HG03469 (cell line): ENCODE results near the gene OR13A1.
"Not testable (repeated sequence)": the region's sequence is repeated elsewhere in the genome, so short reads cannot be mapped to it uniquely, and the experiment has no call there.

ENCODE experiments used
- ATAC-seq: cut with Tn5 transposase; IDR thresholded peaks from one replicate; pipeline ENCODE4 v1.9.1; 2021; ENCODE audit warnings: mild to moderate bottlenecking, moderate library complexity, moderate number of reproducible peaks; ENCODE audit not compliant: unreplicated experiment

OR13A1 gene, protein sequence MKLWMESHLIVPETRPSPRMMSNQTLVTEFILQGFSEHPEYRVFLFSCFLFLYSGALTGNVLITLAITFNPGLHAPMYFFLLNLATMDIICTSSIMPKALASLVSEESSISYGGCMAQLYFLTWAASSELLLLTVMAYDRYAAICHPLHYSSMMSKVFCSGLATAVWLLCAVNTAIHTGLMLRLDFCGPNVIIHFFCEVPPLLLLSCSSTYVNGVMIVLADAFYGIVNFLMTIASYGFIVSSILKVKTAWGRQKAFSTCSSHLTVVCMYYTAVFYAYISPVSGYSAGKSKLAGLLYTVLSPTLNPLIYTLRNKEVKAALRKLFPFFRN

DNA sequence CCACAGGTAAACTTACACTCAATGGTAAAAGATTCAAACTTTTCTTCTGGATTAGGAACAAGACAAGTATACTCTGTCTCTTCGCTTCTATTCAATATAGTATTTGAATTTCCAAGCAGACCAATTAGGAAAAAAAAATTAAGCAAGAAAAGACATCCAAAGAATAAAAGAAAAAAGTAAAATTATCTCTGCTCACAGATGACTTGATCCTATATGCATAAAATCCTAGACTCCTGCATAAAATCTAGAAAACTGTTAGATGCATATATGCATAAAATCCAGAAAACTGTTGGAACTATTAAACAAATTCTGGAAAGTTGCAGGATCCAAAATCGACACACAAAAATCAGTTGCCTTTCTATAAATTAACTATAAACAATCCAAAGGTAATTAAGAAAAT, at the start of gene OR13A1:
Gene OR13A1 (minus strand): TSS at position 101 of the 400 bp plus-strand sequence. CDS start 11,186 bp downstream, outside the sequence.
- no peak for ATAC-seq

DNA sequence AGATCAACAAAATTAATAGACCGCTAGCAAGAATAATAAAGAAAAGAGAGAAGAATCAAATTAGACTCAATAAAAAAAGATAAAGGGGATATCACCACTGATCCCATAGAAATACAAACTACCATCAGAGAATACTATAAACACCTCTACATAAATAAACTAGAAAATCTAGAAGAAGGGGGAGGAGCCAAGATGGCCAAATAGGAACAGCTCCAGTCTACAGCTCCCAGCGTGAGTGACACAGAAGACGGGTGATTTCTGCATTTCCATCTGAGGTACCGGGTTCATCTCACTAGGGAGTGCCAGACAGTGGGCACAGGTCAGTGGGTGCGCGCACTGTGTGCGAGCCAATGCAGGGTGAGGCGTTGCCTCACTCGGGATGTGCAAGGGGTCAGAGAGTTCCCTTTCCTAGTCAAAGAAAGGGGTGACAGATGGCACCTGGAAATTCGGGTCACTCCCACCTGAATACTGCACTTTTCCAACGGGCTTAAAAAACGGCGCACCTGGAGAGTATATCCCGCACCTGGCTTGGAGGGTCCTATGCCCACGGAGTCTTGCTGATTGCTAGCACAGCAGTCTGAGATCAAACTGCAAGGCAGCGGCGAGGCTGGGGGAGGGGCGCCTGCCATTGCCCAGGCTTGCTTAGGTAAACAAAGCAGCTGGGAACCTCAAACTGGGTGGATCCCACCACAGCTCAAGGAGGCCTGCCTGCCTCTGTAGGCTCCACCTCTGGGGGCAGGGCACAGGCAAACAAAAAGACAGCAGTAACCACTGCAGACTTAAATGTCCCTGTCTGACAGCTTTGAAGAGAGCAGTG, 46.8 kb upstream of the OR13A1 start:
- ATAC-seq = not testable (repeated sequence)

DNA sequence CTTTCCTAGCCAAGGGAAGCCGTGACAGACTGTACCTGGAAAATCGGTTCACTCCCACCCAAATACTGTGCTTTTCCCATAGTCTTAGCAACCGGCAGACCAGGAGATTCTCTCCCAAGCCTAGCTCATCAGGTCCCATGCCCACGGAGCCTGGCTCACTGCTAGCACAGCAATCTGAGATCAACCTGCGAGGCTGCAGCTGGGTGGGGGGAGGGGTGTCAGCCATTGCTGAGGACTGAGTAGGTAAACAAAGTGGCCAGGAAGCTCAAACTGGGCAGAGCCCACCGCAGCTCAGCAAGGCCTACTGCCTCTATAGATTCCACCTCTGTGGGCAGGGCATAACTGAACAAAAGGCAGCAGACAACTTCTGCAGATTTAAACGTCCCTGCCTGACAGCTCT, 43.6 kb upstream of the OR13A1 start:
- ATAC-seq = not testable (repeated sequence)

DNA sequence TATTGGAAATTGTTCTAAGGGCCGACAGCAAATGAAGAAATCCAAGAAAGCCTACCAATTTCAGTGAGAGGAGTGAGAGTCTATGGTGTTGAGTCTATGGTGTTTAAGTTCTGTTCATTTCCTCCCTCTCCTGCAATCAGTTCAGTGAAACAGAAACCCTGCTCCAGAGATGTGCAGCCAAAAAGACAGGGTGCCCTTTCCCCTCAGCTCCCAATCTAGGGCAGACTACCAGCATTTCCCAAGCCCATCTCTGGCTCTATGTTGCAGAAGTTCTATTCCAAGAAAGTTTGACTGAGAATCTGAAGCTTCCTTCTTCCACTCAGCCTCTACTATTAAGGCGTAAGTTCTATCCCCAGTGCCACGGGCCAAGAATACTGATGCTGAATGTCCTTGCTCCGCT, 40.1 kb upstream of the OR13A1 start:
- ATAC-seq = no peak

DNA sequence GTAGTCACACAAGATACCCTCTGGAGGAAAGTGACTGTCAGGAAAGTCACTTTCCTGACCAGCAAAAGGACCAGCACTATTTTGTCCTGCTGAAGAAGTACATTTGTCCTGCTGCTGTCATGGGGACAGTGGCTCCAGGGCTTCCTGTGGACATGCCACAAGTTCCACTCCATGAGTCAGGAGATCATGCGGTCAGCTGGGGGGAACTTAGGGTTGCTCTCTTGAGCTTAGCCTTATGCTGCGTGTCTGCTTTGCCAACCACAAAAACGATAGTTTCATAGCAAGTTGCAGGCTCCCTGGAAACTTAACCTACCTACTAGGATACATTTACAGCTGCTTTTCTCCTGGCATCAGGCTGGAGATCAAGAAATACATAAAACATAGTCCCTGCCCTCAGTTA, 38.9 kb upstream of the OR13A1 start:
- ATAC-seq = no peak

DNA sequence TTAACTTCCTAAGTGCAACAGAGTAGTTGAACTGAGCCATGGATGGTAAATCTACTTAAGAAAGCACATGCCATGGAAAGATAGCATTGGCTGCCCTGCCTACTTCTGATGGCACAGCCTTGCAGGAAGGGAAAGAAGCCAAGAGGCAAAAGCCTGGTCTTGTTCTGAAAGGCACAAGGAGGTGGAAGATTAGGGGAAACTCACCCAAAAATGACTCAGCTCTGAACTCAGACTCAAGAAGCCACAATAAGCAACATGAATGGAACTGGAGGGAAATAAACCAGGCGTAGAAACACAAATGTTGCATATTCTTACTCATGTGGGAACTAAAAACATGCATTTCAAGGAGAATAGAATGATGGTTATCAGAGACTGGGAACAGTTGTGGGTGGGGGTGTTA, 37.8 kb upstream of the OR13A1 start:
- ATAC-seq = peak; percentile 40

DNA sequence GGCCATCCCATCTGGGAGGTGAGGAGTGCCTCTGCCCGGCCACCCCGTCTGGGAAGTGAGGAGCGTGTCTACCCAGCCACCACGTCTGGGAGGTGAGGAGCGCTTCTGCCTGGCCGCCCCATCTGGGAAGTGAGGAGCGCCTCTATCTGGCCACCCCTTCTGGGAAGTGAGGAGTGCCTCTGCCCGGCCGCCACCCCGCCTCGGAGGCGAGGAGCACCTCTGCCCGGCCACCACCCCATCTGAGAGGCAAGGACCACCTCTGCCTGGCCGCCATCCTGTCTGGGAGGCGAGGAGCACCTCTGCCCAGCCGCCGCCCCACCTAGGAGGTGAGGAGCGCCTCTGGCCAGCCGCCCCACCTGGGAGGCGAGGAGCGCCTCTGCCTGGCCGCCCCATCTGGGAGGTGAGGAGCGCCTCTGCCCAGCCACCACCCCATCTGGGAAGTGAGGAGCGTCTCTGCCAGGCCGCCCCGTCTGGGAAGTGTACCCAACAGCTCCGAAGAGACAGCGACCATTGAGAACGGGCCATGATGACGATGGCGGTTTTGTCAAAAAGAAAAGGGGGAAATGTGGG, 32.9 kb upstream of the OR13A1 start:
- not testable (repeated sequence) for ATAC-seq

DNA sequence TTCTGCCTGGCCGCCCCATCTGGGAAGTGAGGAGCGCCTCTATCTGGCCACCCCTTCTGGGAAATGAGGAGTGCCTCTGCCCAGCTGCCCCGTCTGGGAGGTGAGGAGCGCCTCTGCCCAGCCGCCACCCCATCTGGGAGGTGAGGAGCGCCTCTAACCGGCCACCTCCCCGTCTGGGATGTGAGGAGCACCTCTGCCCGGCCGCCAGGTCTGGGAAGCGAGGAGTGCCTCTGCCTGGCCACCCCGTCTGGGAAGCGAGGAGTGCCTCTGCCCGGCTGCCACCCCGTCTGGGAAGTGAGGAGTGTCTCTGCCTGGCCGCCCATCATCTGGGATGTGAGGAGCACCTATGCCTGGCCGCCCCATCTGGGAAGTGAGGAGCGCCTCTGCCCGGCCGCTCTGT, 32.1 kb upstream of the OR13A1 start:
- ATAC-seq = not testable (repeated sequence)

DNA sequence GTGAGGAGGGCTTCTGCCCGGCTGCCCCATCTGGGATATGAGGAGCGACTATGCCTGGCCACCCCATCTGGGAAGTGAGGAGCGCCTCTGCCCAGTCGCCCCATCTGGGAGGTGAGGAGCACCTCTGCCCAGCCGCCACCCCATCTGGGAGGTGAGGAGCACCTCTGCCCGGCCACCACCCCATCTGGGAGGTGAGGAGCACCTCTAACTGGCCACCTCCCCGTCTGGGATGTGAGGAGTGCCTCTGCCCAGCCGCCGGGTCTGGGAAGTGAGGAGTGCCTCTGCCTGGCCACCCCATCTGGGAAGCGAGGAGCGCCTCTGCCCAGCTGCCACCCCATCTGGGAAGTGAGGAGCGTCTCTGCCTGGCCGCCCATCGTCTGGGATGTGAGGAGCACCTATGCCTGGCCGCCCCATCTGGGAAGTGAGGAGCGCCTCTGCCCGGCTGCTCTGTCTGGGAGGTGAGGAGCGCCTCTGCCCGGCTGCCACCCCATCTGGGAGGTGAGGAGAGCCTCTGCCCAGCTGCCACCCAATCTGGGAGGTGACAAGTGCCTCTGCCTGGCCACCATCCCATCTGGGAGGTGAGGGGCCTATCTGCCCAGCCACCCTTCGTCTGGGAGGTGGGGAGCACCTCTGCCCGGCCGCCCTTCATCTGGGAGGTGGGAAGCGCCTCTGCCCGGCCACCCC, 31.4 kb upstream of the OR13A1 start:
- ATAC-seq = not testable (repeated sequence)

DNA sequence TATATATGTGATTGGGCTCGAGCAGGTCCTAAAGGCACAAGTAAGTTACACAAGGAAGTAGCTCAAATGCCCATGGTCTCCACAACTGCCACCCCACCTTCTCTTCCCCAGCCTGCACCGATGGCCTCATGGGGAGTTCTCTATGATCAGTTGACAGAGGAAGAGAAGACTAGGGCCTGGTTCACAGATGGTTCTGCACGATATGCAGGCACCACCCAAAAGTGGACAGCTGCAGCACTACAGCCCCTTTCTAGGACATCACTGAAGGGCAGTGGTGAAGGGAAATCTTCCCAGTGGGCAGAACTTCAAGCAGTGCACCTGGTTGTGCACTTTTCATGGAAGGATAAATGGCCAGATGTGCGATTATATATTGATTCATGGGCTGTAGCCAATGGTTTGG, 25.0 kb upstream of the OR13A1 start:
- not testable (repeated sequence) for ATAC-seq

DNA sequence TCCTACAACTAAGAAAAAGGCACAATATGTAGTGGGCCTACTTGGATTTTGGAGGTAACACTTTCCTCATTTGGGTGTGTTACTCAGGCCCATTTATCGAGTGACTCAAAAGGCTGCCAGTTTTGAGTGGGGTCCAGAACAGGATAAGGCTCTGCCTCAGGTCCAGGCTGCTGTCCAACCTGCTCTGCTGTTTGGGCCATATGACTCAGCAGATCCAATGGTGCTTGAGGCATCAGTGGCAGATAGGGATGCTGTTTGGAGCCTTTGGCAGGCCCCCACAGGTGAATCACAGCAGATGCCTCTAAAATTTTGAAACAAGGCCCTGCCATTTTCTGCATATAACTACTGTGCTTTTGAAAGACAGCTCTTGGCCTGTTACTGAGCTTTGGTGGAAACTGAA, 24.5 kb upstream of the OR13A1 start:
- no peak for ATAC-seq

DNA sequence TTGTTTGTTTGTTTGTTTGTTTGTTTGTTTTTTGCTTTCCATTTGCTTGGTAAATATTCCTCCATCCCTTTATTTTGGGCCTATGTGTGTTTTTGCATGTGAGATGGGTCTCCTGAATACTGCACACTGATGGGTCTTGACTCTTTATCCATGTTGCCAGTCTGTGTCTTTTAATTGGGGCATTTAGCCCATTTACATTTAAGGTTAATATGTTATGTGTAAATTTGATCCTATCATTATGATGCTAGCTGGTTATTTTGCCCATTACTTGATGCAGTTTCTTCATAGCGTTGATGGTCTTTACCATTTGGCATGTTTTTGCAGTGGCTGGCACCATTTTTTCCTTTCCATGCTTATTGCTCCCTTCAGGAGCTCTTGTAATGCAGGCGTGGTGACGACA, 16.4 kb upstream of the OR13A1 start:
- ATAC-seq = not testable (repeated sequence)

DNA sequence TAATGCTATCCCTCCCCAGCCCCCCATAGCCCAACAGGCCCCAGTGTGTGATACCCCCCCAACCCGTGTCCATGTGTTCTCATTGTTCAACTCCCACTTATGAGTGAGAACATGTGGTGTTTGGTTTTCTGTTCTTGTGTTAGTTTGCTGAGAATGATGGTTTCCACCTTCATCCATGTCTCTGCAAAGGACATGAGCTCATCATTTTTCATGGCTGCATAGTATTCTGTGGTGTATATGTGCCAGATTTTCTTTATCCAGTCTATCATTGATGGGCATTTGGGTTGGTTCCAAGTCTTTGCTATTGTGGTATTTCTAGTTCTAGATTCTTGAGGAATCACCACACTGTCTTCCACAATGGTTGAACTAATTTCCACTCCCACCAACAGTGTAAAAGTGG, 11.5 kb upstream of the OR13A1 start:
- not testable (repeated sequence) for ATAC-seq

DNA sequence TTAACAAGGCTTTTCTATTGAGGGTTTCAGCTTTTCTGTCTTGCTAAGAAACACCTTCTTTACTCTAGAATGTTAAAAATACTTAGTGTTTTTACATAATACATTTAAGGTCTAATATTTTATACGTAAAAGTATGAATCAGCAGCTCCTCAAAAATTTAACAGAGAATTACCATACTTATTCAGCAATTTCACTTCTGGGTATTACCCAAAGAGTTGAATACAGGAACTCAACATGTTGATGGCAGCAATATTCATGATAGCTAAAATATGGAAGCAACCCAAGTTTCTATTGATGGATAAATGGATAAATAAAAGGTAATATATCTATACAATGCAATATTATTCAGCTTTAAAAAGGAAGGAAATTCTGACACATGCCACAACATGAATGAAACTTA, 9.7 kb upstream of the OR13A1 start:
- no peak for ATAC-seq

DNA sequence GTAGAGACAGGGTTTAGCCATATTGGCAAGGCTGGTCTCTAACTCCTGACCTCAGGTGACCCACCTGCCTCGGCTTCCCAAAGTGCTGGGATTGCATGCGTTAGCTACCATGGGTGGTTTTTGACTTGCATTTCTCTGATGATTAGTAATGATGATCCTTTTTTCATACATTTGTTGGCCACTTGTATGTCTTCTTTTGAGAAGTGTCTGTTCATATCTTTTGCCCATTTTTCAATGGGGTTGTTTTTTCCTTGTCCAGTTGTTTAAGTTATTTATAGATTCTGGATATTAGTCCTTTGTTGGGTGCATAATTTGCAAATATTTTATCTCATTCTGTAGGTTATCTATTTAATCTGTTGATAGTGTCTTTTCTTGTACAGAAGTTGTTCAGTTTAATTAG, 4.3 kb upstream of the OR13A1 start:
- ATAC-seq = no peak

DNA sequence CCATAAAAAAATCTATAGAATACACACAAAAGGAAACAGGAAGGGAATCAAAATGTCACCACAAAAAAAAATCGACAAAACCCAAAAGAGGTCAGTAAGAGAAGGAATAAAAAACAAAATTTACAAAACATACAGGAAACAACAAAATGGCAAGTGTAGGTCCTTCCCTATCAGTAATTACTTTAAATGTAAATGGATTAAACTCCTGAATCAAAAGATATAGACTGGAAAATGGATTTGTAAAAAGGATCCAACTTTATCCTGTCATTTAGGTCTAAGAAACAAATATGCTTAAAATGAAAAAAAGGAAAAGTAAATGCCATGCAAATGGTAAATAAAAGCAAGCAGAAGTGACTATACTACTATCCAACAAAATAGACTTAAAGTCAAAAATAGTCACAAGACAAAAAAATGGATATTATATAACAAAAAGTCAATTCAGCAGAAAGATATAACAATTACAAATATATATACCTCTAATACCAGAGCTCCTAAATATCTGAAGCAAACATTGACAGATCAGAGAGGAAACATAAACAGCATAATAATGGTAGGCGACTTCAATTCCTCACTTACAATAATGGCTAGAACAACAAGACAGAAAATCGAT, 2.0 kb downstream of the OR13A1 start:
- no peak for ATAC-seq

DNA sequence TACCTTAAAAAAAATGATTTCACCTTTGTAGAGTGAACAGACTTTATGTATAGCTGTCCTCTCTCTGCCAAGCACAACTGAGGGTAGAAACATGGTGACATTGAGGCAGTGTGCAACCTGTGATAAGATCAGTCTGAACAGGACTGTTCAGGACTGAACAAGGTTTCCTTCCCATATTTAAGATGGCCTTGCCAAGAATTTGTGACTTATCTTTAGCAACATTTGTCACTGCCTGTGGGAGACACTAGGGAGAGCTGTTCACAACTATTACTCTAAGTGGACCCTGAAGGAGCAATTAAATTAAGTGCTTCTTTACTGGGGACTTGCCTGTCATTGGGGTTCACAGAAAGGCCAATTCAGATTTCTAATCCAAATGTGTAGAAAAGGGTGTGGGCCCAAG, 6.7 kb downstream of the OR13A1 start:
- no peak for ATAC-seq

DNA sequence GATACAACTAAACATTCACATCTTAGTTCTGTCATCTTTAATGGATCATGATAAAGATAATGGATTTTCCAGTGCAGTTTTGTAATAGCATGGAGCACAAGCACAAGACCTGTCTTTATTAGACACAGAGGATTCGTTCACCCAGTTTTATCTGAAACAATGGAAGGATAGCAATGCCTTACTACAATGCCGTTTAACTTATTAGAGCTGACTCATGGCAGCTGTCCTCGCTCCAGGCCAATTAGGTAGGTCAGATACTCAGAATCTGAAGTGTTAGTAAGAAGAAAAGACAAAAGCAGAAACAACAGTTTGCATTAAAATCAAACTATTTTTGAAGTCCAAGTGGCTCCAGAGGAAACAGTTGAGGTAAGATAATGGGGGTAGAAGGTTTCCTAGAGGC, 12.8 kb downstream of the OR13A1 start:
- ATAC-seq = no peak

DNA sequence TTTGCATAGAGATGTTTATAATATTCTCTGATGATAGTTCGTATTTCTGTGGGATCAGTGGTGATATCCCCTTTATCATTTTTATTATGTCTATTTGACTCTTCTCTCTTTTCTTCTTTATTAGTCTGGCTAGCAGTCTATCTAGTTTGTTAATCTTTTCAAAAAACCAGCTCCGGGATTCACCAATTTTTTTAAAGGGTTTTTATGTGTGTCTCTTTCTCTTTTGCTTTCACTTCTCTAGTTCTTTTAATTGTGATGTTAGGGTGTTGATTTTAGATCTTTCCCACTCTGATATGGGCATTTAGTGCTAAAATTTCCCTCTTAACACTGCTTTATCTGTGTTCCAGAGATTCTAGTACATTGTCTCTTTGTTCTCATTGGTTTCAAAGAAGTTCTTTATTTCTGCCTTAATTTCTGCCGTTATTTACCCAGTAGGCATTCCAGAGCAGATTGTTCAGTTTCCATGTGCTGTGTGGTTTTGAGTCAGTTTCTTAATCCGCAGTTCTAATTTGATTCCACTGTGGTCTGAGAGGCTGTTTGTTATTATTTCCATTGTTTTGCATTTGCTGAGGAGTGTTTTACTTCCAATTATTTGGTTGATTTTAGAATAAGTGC, 17.0 kb downstream of the OR13A1 start:
- ATAC-seq = not testable (repeated sequence)

DNA sequence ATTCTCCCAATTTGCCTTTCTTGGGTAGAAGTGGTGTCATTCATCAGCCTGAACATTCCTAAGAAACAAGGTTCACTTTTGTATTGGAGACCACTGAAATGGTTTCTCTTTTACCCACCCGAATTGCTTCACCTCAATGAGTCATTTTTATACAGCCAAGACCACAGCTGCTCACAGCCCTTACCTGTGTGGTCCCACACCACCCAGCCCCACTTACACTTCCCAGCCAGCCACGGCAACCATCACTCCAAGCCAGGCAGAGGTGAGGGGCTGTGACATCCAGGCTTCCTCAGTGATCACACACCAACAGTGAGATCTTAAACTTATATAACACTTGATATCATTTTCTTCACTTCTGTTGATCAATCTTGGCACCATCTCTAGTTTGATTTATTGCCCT, 20.7 kb downstream of the OR13A1 start:
- no peak for ATAC-seq
